BE2C (cell line): ENCODE results near the gene SRMS.

ENCODE experiments used
- DNase-seq: peaks from one replicate; pipeline ENCODE4 v3.0.0-alpha.2; 2020
- H3K27me3 ChIP-seq: fragments of 250-450 bp; sonication (Bioruptor Pico); 2 replicates; pipeline ENCODE4 v1.5.1; 2020; ENCODE audit warnings: mild to moderate bottlenecking
- H3K36me3 ChIP-seq: fragments of 250-450 bp; sonication (Bioruptor Pico); 2 replicates; pipeline ENCODE4 v1.5.1; 2020; ENCODE audit warnings: mild to moderate bottlenecking
- H3K4me1 ChIP-seq: fragments of 250-450 bp; sonication (Bioruptor Pico); 2 replicates; pipeline ENCODE4 v1.5.1; 2020
- H3K4me3 ChIP-seq: 2 replicates; pipeline ENCODE4 v1.5.1; 2011; ENCODE audit warnings: low read depth, low read length
- H3K9me3 ChIP-seq: fragments of 250-450 bp; sonication (Bioruptor Pico); 2 replicates; pipeline ENCODE4 v1.5.1; 2020
- CTCF ChIP-seq: IDR thresholded peaks from 2 replicates; pipeline ENCODE4 v1.5.1; 2012; ENCODE audit warnings: mild to moderate bottlenecking, low read depth, low read length

The SRMS gene

GRCh38 chr20:63495167-63495720, 52.3 kb downstream of the SRMS start:
- no peaks in the 10 kb centered on the region for H3K9me3 ChIP-seq
- H3K4me1 ChIP-seq: peaks cover 15% of the 10 kb centered on the region
- no peak for TF ChIP-seq CTCF
- no peak for DNase-seq
- no peaks in the 10 kb centered on the region for H3K27me3 ChIP-seq
- H3K36me3 ChIP-seq: peaks cover 68% of the 10 kb centered on the region
- H3K4me3 ChIP-seq: no peak overlapping the region

GRCh38 chr20:63494420-63495166, 53.0 kb downstream of the SRMS start:
- TF ChIP-seq CTCF: no peak
- peaks cover 74% of the 10 kb centered on the region for H3K36me3 ChIP-seq
- H3K9me3 ChIP-seq: no peaks in the 10 kb centered on the region
- no peaks in the 10 kb centered on the region for H3K27me3 ChIP-seq
- H3K4me1 ChIP-seq: peaks cover 9% of the 10 kb centered on the region
- no peak overlapping the region for H3K4me3 ChIP-seq
- DNase-seq: no peak

- H3K27me3 ChIP-seq: no peaks in the 10 kb centered on the region
- H3K9me3 ChIP-seq: no peaks in the 10 kb centered on the region
- peaks cover 6% of the 10 kb centered on the region; the same call in 1 of the 2 replicates for H3K4me1 ChIP-seq
- peaks cover 80% of the 10 kb centered on the region for H3K36me3 ChIP-seq
- no peak for DNase-seq
- no peak overlapping the region for H3K4me3 ChIP-seq
- no peak for TF ChIP-seq CTCF
Measured at GRCh38 chr20:63494084-63494419, 53.5 kb downstream of the SRMS start.

- Histone ChIP-seq H3K4me1 (peaks cover 6% of the 10 kb centered on the region; the same call in 1 of the 2 replicates), H3K36me3 (peaks cover 84% of the 10 kb centered on the region), H3K9me3 (no peaks in the 10 kb centered on the region), H3K4me3 (no peak overlapping the region), H3K27me3 (no peaks in the 10 kb centered on the region)
- no peak for TF ChIP-seq CTCF
- no peak for DNase-seq
Measured at GRCh38 chr20:63493563-63494020, 54.0 kb downstream of the SRMS start.

- DNase-seq: no peak
Measured at GRCh38 chr20:63492982-63493381, 54.6 kb downstream of the SRMS start.

More at GRCh38 chr20:63492982-63493381, 54.6 kb downstream of the SRMS start:
- Histone ChIP-seq H3K9me3 (no peaks in the 10 kb centered on the region), H3K4me1 (peaks cover 6% of the 10 kb centered on the region; the same call in 1 of the 2 replicates), H3K27me3 (no peaks in the 10 kb centered on the region), H3K4me3 (no peak overlapping the region), H3K36me3 (peaks cover 87% of the 10 kb centered on the region)
- no peak for TF ChIP-seq CTCF
